ENCODE results near the gene ITGAE.

- no peak for TF ChIP-seq CTCF (conservative IDR thresholded peaks at IDR 0.05; ENCODE audit: low read depth, low read length)
- TF ChIP-seq EZH2 (IDR thresholded peaks at IDR 0.05; ENCODE audit: borderline replicate concordance, low read depth, low read length, poor library complexity, severe bottlenecking), result no peak
Observed at GRCh38 chr17:3681057-3681456, 119.9 kb downstream of the ITGAE start.

All from A673 (cell line).